Body of pancreas (tissue), 4 donors: ENCODE measurements around the gene LRRFIP2. TPM values are rescaled to one million over a fixed set of nuclear protein-coding genes. Genes with fewer than 3 reads are reported as not detected.
A peak's percentile ranks its signal among the peaks of the same experiment; 100 is the strongest.

Source experiments
- ATAC-seq: fragments of 150-250 bp; one replicate; pipeline ENCODE4 v1.9.1; 2016
- DNase-seq, 4 donors: peaks; one replicate each; pipeline ENCODE4 v3.0.0-alpha.2; 2019
- H3K27ac ChIP-seq, 4 donors: fragments of 200-600 bp; sonication (generic); 1 replicate in 3 of 4; 2 replicates in 1 of 4; pipeline versions ENCODE4 v1.5.1 to v1.6.1; 2016 to 2019; ENCODE audit warnings: mild to moderate bottlenecking in 1 of 4, mixed read lengths in 1 of 4, moderate library complexity in 1 of 4
- H3K27me3 ChIP-seq, 2 donors: fragments of 200-600 bp; sonication (generic); one replicate each; pipeline ENCODE4 v1.6.0; 2016; ENCODE audit warnings: mild to moderate bottlenecking in 1 of 2
- H3K36me3 ChIP-seq, 2 donors: fragments of 200-600 bp; sonication (generic); replicated peaks in 1 of 2; 2 replicates each; pipeline ENCODE4 v1.5.1; 2016; ENCODE audit warnings: low read depth in 2 of 2; ENCODE audit not compliant: insufficient read depth in 1 of 2
- H3K4me1 ChIP-seq: fragments of 200-600 bp; sonication (generic); one replicate; pipeline ENCODE4 v1.6.0; 2016
- H3K4me3 ChIP-seq, 2 donors: fragments of 200-600 bp; sonication (generic); 1 replicate in 1 of 2; 2 replicates in 1 of 2; pipeline ENCODE4 v1.5.1; 2016 to 2019
- H3K9me3 ChIP-seq, 3 donors: fragments of 200-600 bp; sonication (generic); 1 replicate in 2 of 3; 2 replicates in 1 of 3; pipeline ENCODE4 v1.5.1; 2016
- POLR2A ChIP-seq, 3 donors: fragments of 450-650 bp; IDR thresholded peaks; one replicate each; pipeline ENCODE4 v1.6.1; 2016; ENCODE audit warnings: antibody characterized with exemption in 3 of 3, mild to moderate bottlenecking in 2 of 3
- WGBS, 2 donors: methylation state at CpG; one replicate each; pipeline ENCODE4 v1.1.5; 2017; 5-methylcytosine and 5-hydroxymethylcytosine counted together
- intact Hi-C: fragments of 100-400 bp; cut with DNase I; formaldehyde crosslinking; loops from one replicate; pipeline ENCODE4 v1.15.1; 2023
- total RNA-seq, 2 donors: library from RNA; depleted of rRNA; stranded (reverse); fragments of >200 nt; gene quantifications; one replicate each; pipeline ENCODE4 v1.1.0, GENCODE V29; 2016
- TF ChIP-seq, protein P1 (sequence below), 7 experiments: fragments of 450-650 bp in 4 of 7; fragments of 200-600 bp in 3 of 7; sonication (generic) in 3 of 7; IDR thresholded peaks; one replicate each; pipeline ENCODE4 v1.5.1; 2016 to 2019; ENCODE audit warnings: antibody characterized with exemption in 7 of 7

Gene LRRFIP2
- total RNA-seq, 2 donors from 2014 or later, result 23.4 to 56.6 TPM

DNA sequence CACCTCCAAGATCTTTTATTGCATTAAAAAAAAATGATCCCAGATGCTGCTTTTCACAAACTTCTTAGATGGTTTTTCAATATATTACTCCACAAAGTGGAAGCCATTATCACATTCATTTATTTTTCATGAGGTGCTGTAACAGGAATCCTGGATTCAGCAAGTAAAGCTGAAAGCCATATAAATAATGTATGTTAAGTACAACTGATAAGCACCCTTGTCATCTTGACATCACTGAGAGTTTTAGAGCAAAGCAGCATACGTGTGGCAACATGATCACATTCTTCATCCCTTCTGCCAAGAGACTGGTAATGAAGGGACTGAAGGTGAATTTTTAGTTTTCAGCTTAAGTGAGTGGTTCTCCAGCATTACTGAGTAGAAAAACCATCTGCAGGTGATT lies 44.9 kb upstream of the LRRFIP2 start:
- WGBS, 2 donors, result 78 to 86% methylated on average over 1 of the region's 1 CpG
- no peaks in the 10 kb centered on the region for H3K27me3 ChIP-seq
- TF ChIP-seq, protein P1, sequence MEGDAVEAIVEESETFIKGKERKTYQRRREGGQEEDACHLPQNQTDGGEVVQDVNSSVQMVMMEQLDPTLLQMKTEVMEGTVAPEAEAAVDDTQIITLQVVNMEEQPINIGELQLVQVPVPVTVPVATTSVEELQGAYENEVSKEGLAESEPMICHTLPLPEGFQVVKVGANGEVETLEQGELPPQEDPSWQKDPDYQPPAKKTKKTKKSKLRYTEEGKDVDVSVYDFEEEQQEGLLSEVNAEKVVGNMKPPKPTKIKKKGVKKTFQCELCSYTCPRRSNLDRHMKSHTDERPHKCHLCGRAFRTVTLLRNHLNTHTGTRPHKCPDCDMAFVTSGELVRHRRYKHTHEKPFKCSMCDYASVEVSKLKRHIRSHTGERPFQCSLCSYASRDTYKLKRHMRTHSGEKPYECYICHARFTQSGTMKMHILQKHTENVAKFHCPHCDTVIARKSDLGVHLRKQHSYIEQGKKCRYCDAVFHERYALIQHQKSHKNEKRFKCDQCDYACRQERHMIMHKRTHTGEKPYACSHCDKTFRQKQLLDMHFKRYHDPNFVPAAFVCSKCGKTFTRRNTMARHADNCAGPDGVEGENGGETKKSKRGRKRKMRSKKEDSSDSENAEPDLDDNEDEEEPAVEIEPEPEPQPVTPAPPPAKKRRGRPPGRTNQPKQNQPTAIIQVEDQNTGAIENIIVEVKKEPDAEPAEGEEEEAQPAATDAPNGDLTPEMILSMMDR (IDR thresholded peaks at IDR 0.05), result no peak
- no peak for TF ChIP-seq POLR2A (IDR thresholded peaks at IDR 0.05)
- H3K27ac ChIP-seq, result no peak overlapping the region
- no peak for ATAC-seq
- intact Hi-C loops, result loop anchor here (10.0 kb wide), 1 partner anchor 484 kb away; no protein-coding TSS in a partner anchor
- H3K4me3 ChIP-seq, result no peak overlapping the region
- DNase-seq, result no peak
- H3K4me1 ChIP-seq, result no peaks in the 10 kb centered on the region
- H3K36me3 ChIP-seq, result no peaks in the 10 kb centered on the region
- H3K9me3 ChIP-seq, result no peaks in the 10 kb centered on the region

DNA sequence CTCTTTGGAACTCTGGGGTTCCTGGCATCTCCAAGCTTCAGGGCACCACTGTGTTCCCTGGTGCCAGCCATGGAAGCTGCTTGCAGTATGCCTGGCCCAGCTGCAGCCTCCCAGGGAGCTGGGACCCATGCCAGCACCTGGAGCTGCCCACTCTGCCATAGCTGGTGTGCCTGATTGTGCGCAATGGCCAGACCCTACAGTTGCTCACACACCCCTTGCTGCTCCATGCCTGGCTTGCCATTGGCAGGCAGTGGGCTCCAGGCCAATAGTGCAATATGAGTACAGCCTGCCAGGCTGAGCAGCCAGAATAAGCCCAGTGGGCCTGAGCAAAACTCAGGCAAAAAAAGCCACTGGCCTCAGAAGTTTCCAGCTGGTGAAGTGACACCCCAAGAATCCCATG lies 43.8 kb upstream of the LRRFIP2 start:
- no peak for TF ChIP-seq POLR2A (IDR thresholded peaks at IDR 0.05)
- TF ChIP-seq, protein P1 (IDR thresholded peaks at IDR 0.05), result no peak
- no peak for ATAC-seq
- WGBS, 2 donors, result 63% methylated on average over 1 of the region's 1 CpG; no CpG with 5 or more reads in 1 of the 2 donors
- Histone ChIP-seq H3K9me3 (no peaks in the 10 kb centered on the region), H3K4me1 (no peaks in the 10 kb centered on the region), H3K27me3 (no peaks in the 10 kb centered on the region), H3K4me3 (no peak overlapping the region), H3K27ac (no peak overlapping the region), H3K36me3 (no peaks in the 10 kb centered on the region)
- intact Hi-C loops, result loop anchor here (10.0 kb wide), 1 partner anchor 483 kb away; no protein-coding TSS in a partner anchor
- DNase-seq, result peak in 1 of 4 donors; percentile 47

DNA sequence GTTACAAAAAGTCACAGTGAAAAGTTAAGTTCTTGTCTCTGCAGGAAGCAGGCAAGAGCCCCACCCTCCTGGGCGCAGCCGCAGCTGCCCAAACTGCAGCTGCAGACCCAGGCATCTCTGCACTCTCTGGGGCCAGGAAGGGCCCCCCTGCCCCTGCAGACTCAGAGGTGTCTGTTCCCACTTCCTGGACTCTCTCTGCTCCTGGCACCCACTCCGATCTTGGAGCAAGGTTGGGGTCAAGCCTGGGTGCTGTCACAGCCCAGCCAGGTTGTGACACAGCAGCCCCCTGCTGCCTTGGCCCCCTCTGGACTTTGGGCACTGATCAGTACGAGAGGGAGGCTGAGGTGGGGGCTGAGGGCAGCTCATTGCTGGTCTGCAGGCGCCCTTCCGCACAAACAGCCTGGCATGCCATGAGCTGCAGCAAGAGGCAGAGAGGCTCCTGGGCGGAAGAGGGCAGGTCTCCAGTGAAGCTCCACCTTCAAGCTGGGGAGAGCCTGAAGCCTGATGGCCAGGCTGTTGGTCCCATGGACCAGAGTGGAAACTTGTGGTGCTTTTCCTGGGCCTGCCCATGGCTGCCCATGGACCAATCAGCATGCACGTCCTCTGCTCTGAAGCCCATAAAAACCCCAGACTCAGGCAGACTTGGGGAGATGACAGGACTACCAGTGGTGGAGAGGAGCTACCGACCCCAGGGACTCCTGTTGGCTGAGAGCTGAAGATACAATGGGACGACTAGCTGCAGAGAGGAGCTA lies 42.9 kb upstream of the LRRFIP2 start:
- ATAC-seq, result no peak

DNA sequence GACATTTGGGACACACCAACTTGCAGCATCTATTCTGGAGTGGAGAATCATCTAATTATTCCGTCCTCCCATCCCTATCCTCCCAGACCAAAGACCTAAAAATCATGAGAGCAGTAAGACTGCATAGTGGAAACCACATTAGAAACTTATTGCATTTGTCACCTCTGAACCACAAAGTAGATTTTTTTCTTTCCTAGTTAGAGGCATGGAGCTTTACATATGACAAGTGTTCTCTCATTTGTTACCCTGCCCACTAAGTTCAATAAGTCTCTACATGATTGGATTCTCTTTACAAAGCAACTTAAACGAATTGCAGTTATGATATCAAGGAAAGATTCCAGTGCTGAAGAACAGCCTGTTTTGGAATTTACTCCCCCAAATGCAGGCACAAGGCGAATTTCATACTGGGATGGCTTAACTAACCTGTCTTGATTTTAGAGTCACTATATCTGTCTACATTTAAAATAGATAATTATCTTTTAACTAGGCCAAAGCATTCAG lies 42.3 kb upstream of the LRRFIP2 start:
- no peak overlapping the region for H3K4me3 ChIP-seq
- WGBS, 2 donors, result 73 to 76% methylated on average over 3 of the region's 3 CpGs
- no peak for DNase-seq
- no peaks in the 10 kb centered on the region for H3K4me1 ChIP-seq
- no peak for TF ChIP-seq POLR2A (IDR thresholded peaks at IDR 0.05)
- TF ChIP-seq, protein P1 (IDR thresholded peaks at IDR 0.05), result no peak
- ATAC-seq, result no peak
- H3K27me3 ChIP-seq, result no peaks in the 10 kb centered on the region
- intact Hi-C loops, result loop anchor here (10.0 kb wide), 1 partner anchor 482 kb away; no protein-coding TSS in a partner anchor
- no peak overlapping the region for H3K27ac ChIP-seq
- peaks cover 0 to 2% (median 0%) of the 10 kb centered on the region in 3 donors for H3K9me3 ChIP-seq
- no peaks in the 10 kb centered on the region for H3K36me3 ChIP-seq

More for the DNA sequence above, 42.9 kb upstream of the LRRFIP2 start:
- Histone ChIP-seq H3K4me3 (no peak overlapping the region), H3K27me3 (no peaks in the 10 kb centered on the region), H3K36me3 (no peaks in the 10 kb centered on the region), H3K4me1 (no peaks in the 10 kb centered on the region), H3K27ac (no peak overlapping the region), H3K9me3 (no peaks in the 10 kb centered on the region)
- no peak for DNase-seq
- WGBS, 2 donors, result 83 to 85% methylated on average over 8 to 10 of the region's 10 CpGs
- TF ChIP-seq, protein P1 (IDR thresholded peaks at IDR 0.05), result no peak
- TF ChIP-seq POLR2A (IDR thresholded peaks at IDR 0.05), result no peak
- intact Hi-C loops, result loop anchor here (10.0 kb wide), 1 partner anchor 482 kb away; no protein-coding TSS in a partner anchor
